Hair follicle dermal papilla cell (primary cell): ENCODE data around the gene GOLGA6L7. TPM values are rescaled to one million over a fixed set of nuclear protein-coding genes. Genes with fewer than 3 reads are reported as not detected.

Experiments
- total RNA-seq: library from RNA; depleted of rRNA; stranded (reverse); fragments of >200 nt; gene quantifications from 2 replicates; pipeline ENCODE4 v1.2.3, GENCODE V29; 2012

The GOLGA6L7 gene, protein sequence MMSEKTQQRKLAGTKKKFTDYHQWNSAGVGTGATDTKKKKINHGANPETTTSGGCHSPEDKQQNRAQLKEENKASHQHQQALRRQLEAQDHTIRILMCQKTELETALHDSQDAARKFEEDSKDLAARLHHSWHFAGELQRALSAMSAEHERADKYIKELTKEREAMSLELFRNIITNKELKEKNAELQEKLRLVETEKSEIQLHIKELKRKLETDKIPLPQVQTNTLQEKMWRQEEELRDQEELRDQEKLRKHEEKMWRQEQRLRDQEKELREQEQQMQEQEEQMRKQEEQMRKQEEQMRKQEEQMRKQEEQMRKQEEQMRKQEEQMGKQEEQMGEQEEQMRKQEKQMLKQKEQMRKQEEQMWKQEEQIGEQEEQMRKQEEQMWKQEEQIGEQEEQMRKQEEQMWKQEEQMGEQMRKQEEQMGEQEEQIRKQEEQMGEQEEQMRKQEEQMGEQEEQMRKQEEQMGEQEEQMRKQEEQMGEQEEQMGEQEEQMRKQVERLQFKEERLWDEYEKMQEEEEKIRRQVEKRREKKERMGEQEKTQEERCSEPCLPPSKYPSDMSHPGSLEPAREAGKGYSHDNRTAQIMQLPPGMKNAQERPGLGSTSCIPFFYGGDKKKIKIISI
- not detected in 2 replicates for total RNA-seq

DNA sequence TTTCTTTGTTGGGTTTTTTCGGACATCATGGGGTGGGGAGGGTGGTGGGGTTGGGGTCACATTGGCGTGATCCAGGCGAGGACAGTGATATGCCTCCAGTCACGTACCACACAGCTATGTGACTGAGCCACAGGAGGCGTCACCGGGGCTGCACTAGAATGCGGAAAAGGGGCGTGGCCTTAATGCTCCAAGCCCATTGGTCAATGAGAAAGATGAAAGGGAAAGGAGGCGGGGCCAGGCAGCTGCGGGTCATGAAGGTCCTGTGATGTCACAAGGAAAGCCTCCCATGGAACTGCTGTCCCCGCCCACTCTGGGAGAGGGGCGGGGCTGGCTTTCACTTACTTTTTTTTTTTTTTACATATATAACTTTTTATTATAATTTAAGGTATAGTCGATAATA lies at the start of gene GOLGA6L7:
GOLGA6L7 (minus strand) TSS at position 124 of the 400 bp plus-strand sequence; CDS start at position 29, 95 bp downstream.

DNA sequence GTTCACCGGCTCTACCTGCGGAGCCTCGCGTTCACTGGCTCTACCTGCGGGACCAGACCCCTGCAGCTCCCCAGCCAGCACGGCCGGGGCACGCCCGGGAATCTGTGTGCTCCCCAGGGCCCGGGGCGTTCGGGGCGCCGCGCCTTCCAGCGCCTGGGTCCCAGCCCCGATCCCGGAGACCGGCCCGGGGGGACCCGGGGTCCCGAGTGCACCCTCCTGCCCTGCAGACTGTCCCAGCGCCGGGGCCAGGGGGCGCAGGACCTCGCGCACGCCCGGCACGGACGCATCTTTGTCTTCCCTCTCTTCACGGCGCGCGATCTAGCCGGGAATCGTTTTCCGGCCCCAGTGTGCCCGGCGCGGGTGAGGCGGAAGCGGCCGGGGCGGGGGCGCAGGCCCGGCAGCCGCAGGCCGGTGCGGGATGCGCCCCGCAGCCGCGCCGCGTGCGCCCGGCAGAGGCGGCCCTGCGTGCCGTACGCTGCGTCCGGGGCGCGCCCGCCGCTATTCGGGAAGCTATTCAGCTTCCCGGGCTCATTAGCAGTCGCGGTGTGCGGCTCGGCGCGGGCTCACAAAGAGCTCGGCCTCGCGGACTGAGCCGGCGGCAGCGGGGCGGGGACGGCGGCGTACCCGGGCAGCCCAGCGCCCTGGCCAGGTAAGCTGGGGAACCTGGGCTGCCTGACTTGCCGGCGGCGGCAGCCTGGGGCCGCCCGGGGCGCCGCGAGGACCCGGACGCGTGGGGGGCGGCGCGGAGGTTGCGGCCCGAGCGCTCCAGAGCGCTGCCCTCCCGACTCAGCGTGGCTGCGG lies 37.4 kb upstream of the GOLGA6L7 start, which contains the start of gene APBA2:
APBA2 (plus strand) TSS at position 345 of the 801 bp plus-strand sequence. CDS start 167,911 bp downstream, outside the sequence.

Other genes with a start within 250 kb of the GOLGA6L7 start
- 0.16 and 0.73 TPM in 2 replicates for gene GOLGA8M, start 136.2 kb downstream of the GOLGA6L7 start, total RNA-seq
- 8.7 and 21.1 TPM in 2 replicates for gene APBA2, start 37.3 kb upstream of the GOLGA6L7 start, total RNA-seq